GM21737 (cell line): ENCODE results near the gene C16orf90.
"Not testable (repeated sequence)": the region's sequence is repeated elsewhere in the genome, so short reads cannot be mapped to it uniquely, and the experiment has no call there.

Source experiments
- ATAC-seq: cut with Tn5 transposase; IDR thresholded peaks from one replicate; pipeline ENCODE4 v1.9.1; 2021; ENCODE audit warnings: mild to moderate bottlenecking, moderate library complexity; ENCODE audit not compliant: unreplicated experiment

C16orf90 gene

GRCh38 chr16:3495176-3495575, at the start of gene C16orf90:
TSS of gene C16orf90 (minus strand) at chr16:3495489. CDS start at chr16:3495421, 68 bp downstream.
- ATAC-seq, result no peak

DNA sequence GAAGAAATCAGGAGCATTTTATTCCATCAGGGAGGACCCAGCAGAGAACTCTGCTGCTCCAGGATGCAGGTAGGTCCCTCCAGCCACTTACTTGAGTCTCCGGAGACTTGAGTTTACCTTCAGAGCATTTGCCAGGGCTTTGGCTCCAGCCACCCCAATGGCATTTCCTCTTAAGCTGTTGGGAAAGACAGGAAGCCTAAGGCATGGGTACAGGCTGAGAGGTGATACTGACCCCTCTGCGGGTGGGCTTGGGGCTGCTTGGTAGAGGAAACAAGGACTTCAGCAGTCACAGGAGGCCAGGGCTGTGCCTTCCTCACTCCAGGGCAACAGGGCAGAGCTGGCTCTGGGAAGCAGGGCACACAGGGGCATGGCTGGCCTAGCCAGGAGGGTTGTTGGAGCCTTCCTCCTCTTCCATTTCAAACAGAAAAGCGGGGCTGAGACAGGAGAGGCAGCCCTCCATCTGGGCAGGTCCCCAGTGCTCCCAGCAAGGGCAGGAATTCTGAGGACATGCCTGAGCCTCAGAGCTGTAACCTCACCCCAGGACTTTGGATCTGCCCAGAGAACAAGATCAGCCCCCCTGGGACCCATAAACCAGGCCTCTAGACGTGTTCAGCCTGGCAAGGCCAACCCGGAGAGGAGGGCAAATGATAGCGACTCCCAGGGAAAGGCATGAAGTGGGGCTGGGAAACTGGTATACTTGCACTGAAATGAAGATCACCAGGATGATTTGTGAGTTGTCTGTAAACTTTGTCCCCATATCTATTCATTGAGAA, 47.5 kb upstream of the C16orf90 start:
- no peak for ATAC-seq

DNA sequence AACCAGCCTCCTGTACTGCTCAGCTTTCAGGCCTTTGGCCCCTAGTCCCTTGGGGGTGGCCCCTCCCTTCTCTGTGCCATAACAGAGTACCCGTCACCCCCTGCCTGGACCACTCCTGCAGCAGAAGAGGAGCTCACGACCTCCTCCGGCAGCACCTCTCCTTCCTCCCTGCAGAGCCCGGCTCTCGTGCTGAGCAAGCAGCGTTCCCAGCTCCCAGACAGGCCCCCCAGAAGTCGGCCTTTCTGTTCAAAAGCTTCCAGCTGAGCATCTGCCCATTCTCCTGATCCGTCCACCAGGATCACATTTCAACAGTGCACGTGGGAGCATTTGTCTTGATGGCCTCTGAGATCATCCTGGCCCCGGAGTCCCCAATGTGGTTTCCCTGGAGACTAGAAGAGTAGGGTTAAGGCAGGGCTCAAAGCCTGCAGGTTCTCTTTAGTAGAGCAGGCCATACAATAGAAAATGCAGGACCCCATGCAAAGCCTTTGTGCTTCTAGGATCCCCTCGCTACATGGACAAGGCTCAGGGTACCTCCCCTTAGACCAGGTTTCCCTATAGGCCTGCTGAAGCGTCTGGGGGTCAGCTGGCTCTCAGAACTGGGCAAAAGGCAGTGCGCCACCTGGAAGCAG, 46.4 kb upstream of the C16orf90 start:
- no peak for ATAC-seq

- no peak for ATAC-seq
These were observed 42.9 kb upstream of the C16orf90 start for GRCh38 chr16:3538222-3538621.

DNA sequence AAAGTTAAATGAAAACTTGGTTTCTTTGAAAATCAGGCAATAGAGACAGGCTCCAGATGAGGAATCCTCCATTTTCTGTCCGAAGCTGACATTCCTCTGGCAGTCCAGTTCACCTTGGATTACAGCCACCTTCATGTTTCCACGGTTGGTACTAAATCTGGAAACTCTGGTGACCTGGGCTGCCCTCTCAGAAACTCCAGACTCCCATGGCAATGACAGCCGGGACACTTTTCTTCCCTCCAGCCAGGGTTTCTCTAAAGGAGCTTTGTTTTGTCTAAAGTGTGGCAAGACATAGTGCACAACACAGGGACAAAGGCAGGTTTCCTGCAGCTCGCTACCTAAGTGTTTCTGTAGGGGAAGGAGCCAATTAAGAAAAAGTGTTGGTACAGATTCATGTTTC, 41.6 kb upstream of the C16orf90 start:
- no peak for ATAC-seq

GRCh38 chr16:3536271-3536731, 41.0 kb upstream of the C16orf90 start:
- no peak for ATAC-seq

DNA sequence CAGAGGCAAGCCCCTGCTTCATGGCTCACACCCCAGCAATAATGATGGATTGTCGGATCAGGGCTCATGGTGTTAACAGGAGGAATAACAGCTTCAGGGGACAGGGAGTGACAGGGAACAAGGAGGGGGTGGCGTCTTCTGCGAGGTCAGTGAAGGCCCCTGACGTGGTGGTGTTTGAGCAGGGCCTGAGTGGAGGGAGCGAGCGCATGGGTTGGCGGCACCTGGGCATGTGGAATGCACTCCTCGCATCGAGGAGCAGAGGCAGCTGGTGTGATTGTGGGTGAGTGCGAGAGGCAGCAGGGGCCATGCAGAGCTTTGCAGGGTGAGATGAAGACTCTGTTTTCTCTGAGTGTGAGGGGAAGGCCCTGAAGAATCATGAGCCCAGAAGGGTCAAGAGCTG, 38.8 kb upstream of the C16orf90 start:
- no peak for ATAC-seq

DNA sequence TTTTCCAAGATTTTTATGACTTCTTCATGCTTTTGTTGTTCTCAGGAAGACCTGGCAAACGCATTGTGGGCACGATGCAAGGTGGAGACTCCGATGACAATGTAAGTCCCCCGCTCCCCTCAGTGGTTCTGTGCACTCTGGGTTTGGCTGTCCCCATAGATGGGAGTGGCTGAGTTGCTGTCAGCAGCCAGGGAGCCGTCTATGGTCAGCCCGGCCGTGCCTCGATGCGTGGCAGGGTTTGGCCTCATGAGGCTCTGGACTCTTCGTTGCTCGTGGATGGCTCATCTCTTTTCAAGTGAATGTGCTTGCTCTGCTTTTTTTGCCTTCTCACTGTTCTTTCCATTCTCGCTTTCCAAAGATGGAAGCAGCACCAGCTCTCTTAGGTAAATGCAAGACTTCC, 37.5 kb upstream of the C16orf90 start:
- no peak for ATAC-seq

- no peak for ATAC-seq
These were observed 35.2 kb upstream of the C16orf90 start for GRCh38 chr16:3530371-3530914.

DNA sequence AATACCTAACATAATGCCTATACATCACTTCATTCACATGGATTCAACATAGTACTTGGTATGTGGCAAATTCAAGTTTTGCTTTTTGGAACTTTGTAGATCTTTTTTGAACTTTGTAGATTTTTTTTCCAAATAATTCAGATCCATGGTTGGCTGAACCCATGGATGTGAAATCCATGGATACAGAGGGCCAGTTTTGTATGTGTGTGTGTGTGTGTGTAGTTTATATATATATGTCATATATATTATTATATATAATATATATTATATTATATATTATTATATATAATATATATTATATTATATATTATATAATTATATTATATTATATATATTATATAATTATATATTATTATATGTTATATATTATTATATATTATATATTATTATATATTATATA, 33.9 kb upstream of the C16orf90 start:
- no peak for ATAC-seq

GRCh38 chr16:3528406-3528805, 33.1 kb upstream of the C16orf90 start:
- no peak for ATAC-seq

DNA sequence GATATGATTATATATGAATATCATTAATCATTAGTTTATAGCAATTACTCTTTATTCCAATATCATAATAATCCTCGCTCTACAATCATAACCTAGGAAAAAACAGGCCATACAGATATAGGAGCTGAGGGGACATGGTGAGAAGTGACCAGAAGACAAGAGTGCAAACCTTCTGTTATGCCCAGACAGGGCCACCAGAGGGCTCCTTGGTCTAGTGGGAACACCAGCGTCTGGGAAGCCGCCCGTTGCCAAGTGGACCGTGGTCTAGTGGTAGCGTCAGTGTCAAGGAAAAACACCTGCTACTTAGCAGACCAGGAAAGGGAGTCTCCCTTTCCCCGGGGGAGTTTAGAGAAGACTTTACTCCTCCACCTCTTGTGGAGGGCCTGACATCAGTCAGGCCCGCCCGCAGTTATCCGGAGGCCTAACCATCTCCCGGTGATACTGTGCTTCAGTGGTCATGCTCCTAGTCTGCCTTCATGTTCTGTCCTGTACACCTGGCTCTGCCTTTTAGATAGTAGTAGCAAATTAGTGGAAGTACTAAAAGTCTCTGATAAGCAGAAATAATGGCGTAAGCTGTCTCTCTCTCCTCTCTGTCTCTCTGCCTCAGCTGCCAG, 32.0 kb upstream of the C16orf90 start:
- ATAC-seq, result not testable (repeated sequence)

DNA sequence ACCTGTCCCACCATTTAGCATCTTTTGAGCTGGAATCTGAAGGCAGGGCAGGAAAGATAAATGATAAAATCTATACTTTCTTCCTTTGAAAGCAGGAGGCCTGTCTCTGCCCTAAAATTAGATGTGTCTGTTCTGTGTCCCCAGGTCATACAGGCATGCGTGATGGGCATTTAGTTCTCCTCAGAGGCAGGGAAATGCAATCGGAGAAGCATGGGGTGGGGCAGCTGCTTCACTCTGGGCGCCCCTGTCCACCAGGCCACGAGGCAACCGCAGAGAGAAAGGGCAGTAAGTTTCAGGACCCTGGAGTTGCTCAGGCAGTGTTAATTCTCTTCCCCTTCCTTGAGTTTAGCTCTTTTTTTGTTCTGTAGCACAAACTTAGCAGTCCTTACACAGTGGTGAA, 30.7 kb upstream of the C16orf90 start:
- no peak for ATAC-seq

GRCh38 chr16:3523281-3523680, 28.0 kb upstream of the C16orf90 start:
- no peak for ATAC-seq

- no peak for ATAC-seq
These were observed 25.6 kb upstream of the C16orf90 start for GRCh38 chr16:3520841-3521240.

- ATAC-seq, result no peak
These were observed 25.1 kb upstream of the C16orf90 start for GRCh38 chr16:3520413-3520812.

GRCh38 chr16:3519581-3519980, 24.3 kb upstream of the C16orf90 start:
- no peak for ATAC-seq

DNA sequence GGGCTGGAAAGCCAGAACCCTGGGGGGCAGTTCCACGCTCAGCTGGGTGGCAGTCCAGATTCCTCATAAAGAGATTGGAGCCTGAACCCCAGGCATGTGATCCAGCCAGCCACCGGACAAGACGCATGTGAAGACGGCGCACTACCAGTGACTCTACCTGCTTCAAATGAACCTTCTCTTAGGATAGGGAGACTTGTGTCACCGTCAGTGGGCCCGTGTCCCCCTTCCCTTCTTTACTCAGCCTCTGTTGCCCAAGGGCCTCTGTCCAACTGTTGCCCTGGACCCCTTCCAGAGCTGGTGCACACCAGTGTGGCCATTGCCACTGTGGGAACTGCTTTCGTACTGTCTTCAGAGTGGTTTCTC, 23.7 kb upstream of the C16orf90 start:
- no peak for ATAC-seq

GRCh38 chr16:3518292-3518985, 23.1 kb upstream of the C16orf90 start:
- no peak for ATAC-seq

DNA sequence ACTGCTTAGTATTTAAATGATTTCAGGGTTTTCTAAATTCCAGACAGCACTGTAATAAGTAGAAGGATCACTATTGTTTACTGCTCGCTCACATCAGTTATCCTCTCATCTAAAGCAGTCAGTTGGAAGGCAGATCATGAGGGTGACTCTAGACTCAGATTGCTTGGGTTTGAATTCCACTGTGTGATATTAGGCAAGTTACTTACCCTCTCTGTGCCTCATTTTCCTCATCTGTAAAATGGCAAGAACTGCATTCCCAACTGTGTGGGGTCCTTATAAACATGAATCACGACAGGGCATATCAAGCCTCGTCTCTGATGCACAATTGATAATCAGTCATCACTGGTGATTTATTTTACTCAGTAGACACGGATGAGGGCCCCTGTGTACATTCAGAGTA, 20.6 kb upstream of the C16orf90 start:
- no peak for ATAC-seq

DNA sequence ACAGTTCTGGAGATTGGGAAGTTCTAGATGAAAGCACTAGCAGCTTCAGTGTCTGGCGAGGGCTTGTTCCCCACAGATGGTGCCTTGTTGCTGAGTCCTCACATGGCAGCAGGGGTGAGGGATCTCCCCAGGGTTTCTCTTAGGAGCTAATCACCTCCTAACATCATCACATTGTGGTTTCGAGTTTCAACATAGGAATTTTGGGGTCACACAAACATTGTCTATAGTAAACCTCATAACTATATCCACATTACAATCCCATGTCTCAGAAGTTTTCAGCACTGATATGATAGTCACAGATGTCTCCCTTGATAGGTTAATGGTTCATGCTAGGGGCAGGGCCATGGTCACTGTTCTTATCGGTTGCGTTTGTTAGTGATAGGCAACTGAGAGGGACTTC, 19.3 kb upstream of the C16orf90 start:
- no peak for ATAC-seq
